GM21526 (cell line): Measurements from ENCODE around the gene PATE4.

Experiments used
- ATAC-seq: cut with Tn5 transposase; IDR thresholded peaks from one replicate; pipeline ENCODE4 v1.9.1; 2021; ENCODE audit warnings: moderate library complexity; ENCODE audit not compliant: unreplicated experiment, low FRiP score

Gene PATE4

GRCh38 chr11:125886997-125887372 lies 53.9 kb downstream of the PATE4 start:
- peak; percentile 9 for ATAC-seq

- peak; percentile 89 for ATAC-seq
These were observed 54.5 kb downstream of the PATE4 start, which contains the start of gene HYLS1 for GRCh38 chr11:125887373-125888324. Gene HYLS1, plus strand, starts transcription at chr11:125887668. Its CDS starts 11,701 bp downstream, at chr11:125899369.
